Measurements from ENCODE around the gene TAP1.

Gene TAP1

DNA sequence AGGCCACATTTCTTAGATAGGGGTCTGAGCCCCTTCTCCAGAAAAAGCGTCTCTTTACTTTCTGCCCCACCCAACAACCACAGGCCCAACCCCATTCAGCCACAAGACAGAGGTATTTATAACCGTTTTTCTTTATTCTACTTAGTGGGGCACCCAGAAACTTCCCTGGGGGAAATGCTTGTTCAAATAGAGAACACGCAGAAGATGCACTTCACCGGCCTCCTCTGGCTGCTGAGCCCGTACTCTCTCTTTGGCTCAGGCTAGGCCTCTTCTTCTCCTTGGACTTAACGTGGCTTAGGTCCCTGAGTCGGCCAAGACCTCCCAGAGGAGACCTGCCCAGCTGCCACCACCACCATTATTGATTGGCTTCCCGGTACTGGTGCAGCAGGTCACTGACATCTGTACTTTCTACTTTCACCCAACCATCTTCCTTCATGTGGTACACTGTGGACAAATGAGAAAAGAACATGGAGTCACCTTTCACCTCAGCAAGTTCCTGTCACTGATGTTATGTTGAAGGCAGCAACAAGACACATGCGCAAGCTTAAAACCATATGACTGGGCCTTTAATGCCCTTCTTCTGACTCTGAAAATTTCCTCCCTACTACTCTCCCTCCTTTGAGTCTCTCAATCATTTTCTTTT, 12.8 kb downstream of the TAP1 start:
- no peak for TF ChIP-seq ZNF274 (IDR thresholded peaks at IDR 0.05; ENCODE audit: low read depth, low read length)
- no peak overlapping the region; the same call in 1 of the 2 replicates for H3K4me3 ChIP-seq (ENCODE audit: low read length)

DNA sequence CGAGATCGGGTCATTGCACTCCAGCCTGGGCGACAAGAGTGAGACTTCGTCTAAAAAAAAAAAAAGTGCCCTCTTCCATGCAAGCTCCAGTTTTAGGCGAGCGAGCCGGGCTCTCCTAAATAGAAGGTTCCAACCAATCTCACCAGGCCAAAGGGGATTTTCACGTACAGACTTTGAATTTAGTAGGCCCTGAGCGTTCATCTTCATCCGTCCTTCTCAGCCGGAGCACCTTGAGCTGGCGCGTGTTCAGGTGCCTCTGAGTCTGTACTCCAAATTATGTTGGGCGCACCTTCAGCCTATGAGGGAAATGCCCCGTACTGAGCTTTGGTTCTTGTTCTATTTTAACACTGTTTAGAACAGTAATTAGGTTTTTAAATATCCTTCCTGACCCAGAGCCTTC, 14.1 kb downstream of the TAP1 start:
- no peak for TF ChIP-seq ZNF274 (IDR thresholded peaks at IDR 0.05; ENCODE audit: low read depth, low read length)
- no peak overlapping the region for H3K4me3 ChIP-seq (ENCODE audit: low read length)

- no peak for TF ChIP-seq ZNF274 (IDR thresholded peaks at IDR 0.05; ENCODE audit: low read depth, low read length)
- peak within 1 kb of the TSS; percentile 81 for H3K4me3 ChIP-seq (ENCODE audit: low read length)
These were observed 15.2 kb downstream of the TAP1 start, which contains the start of gene TAP2 for GRCh38 chr6:32838114-32838958. Gene TAP2 (minus strand): TSS chr6:32838739. CDS start chr6:32838233, 506 bp downstream.

GRCh38 chr6:32837651-32838113, 15.8 kb downstream of the TAP1 start:
- peak overlapping the region; percentile 81 for H3K4me3 ChIP-seq (ENCODE audit: low read length)
- no peak for TF ChIP-seq ZNF274 (IDR thresholded peaks at IDR 0.05; ENCODE audit: low read depth, low read length)

- peak overlapping the region; percentile 81; the same call in 1 of the 2 replicates for H3K4me3 ChIP-seq (ENCODE audit: low read length)
- no peak for TF ChIP-seq ZNF274 (IDR thresholded peaks at IDR 0.05; ENCODE audit: low read depth, low read length)
These were observed 16.6 kb downstream of the TAP1 start for GRCh38 chr6:32836873-32837272.

- TF ChIP-seq ZNF274 (IDR thresholded peaks at IDR 0.05; ENCODE audit: low read depth, low read length) = no peak
- H3K4me3 ChIP-seq (ENCODE audit: low read length) = no peak overlapping the region
These were observed 18.2 kb downstream of the TAP1 start for GRCh38 chr6:32835167-32835893.

GRCh38 chr6:32833664-32834063, 19.8 kb downstream of the TAP1 start:
- no peak overlapping the region for H3K4me3 ChIP-seq (ENCODE audit: low read length)
- TF ChIP-seq ZNF274 (IDR thresholded peaks at IDR 0.05; ENCODE audit: low read depth, low read length) = no peak

GRCh38 chr6:32832535-32832934, 21.0 kb downstream of the TAP1 start:
- no peak for TF ChIP-seq ZNF274 (IDR thresholded peaks at IDR 0.05; ENCODE audit: low read depth, low read length)
- no peak overlapping the region for H3K4me3 ChIP-seq (ENCODE audit: low read length)

DNA sequence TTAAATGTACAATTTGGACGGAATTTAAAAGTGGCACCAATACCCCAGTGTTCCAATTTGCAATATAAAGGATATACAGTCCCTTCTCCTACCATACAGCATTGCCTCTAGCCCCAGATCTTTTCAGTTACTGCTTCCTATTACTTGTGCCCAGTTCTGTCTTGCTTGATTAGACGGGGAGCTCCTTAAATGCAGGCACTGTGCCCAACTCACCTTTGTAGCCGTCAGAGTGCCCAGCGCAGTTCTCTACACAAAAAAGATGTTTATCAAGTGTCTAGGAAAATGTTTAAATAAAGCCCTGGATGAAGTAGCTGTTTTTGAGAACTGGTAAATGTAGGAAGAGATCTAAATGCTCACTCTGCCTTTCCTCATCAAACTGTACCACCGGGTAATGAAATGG, 22.6 kb downstream of the TAP1 start:
- no peak overlapping the region for H3K4me3 ChIP-seq (ENCODE audit: low read length)
- TF ChIP-seq ZNF274 (IDR thresholded peaks at IDR 0.05; ENCODE audit: low read depth, low read length) = no peak

DNA sequence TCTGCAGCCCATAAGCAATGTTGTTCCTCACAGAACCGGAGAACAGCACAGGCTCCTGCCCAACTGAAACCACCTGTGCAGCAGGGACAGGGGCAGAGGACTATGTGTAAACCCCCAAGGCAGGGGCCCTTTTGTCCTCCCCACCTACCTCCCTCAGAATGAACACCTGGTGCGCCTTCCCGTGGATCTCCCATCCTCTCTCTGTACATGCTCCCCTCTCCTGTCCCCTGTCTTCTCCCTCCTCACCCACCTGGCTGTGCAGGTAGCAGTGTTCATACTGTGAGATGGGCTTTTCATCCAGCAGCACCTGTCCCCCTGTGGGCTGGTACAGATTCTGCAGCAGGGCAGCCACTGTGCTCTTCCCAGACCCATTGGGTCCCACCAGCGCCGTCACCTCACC, 23.5 kb downstream of the TAP1 start:
- TF ChIP-seq ZNF274 (IDR thresholded peaks at IDR 0.05; ENCODE audit: low read depth, low read length) = no peak
- no peak overlapping the region for H3K4me3 ChIP-seq (ENCODE audit: low read length)

GRCh38 chr6:32829495-32829894, 24.0 kb downstream of the TAP1 start:
- no peak overlapping the region for H3K4me3 ChIP-seq (ENCODE audit: low read length)

DNA sequence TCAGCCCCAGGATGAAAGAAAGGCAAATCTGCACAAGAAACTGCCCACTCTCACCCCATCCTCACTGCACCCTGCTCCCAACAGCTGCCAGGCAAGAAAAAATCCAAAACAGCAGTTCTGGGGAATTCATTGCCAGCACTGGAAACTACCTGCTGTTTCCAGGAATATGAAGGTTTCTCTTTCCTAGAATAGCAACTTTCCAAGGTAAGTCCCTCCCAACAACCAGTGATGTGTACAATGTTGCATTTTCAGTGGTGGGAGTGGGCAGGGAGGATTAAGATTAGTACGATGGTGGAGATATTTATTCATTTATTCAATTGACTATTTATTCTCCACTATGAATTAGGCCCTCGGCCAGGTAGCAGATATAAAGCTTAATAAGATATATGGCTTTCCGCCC, 26.5 kb downstream of the TAP1 start:
- no peak for TF ChIP-seq ZNF274 (IDR thresholded peaks at IDR 0.05; ENCODE audit: low read depth, low read length)

More at GRCh38 chr6:32829495-32829894, 24.0 kb downstream of the TAP1 start:
- TF ChIP-seq ZNF274 (IDR thresholded peaks at IDR 0.05; ENCODE audit: low read depth, low read length) = no peak

GRCh38 chr6:32825966-32826365, 27.5 kb downstream of the TAP1 start:
- no peak overlapping the region for H3K4me3 ChIP-seq (ENCODE audit: low read length)
- TF ChIP-seq ZNF274 (IDR thresholded peaks at IDR 0.05; ENCODE audit: low read depth, low read length) = no peak

More for the DNA sequence above, 26.5 kb downstream of the TAP1 start:
- H3K4me3 ChIP-seq (ENCODE audit: low read length) = no peak overlapping the region

DNA sequence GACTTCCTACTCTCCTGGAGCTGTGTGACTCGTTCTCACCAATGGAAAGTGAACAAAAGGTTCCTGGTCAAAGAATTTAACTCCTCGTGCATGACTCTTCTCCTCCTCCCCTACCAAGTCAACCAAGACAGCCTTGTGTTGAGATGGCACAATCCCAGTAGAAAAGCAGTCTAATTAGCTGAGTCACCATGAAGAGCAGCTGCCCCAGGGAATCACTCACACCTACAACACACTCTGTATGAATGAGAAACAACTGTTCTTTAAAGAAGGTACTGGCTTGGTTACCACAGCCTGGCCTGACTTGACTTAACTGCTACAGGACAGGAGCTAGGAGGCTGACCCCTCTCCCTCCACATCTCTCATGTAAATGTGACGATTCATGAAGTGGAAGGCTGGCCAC, 33.8 kb downstream of the TAP1 start:
- no peak for TF ChIP-seq ZNF274 (IDR thresholded peaks at IDR 0.05; ENCODE audit: low read depth, low read length)

More for the DNA sequence above, 33.8 kb downstream of the TAP1 start:
- no peak overlapping the region for H3K4me3 ChIP-seq (ENCODE audit: low read length)
